ENCODE data around the gene OR56A5.

Gene OR56A5

DNA sequence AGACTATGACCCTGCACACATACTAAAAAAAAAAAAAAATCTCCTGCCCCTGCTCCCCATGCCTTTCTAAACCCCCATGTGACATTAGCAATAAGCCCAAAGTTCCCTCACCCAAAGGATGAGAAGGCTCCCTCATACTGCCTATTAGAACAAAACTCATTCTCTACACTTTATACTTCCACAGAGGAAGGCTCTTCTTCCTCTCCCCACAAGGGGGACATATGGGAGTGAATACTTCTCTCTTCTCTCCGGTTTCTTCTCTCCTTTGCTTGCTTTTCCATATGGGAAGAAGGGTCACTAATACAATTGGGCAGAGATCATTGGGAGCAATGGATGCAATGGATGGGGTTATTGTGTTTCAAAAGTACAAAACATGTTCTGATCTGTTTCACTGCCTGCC lies 15.1 kb upstream of the OR56A5 start:
- Histone ChIP-seq H3K27ac (ENCODE audit: extremely low read depth, low read depth, low read length) (no peak overlapping the region), H3K36me3 (ENCODE audit: control insufficient read depth in 2 of 2, insufficient read depth in 1 of 2, low read length in 2 of 2) (no peaks in the 10 kb centered on the region), H3K4me3 (ENCODE audit: low read depth, low read length) (no peak overlapping the region), H3K4me1 (ENCODE audit: control insufficient read depth, insufficient read depth, low read length) (no peaks in the 10 kb centered on the region), H3K9me3 (ENCODE audit: control insufficient read depth, insufficient read depth, low read depth, low read length) (no peaks in the 10 kb centered on the region)
- POLR2A ChIA-PET: no interaction called here
- TF ChIP-seq ZNF530 (tag by site-specific recombination; IDR thresholded peaks at IDR 0.05; ENCODE audit: low read depth) (no peak), GLI4 (tag by site-specific recombination; IDR thresholded peaks at IDR 0.05) (no peak), ZNF510 (tag by site-specific recombination; IDR thresholded peaks at IDR 0.05; ENCODE audit: insufficient replicate concordance) (no peak), KLF8 (tag by site-specific recombination; IDR thresholded peaks at IDR 0.05) (no peak), IKZF3 (tag by site-specific recombination; IDR thresholded peaks at IDR 0.05) (no peak)
- TF ChIP-seq, protein P1, sequence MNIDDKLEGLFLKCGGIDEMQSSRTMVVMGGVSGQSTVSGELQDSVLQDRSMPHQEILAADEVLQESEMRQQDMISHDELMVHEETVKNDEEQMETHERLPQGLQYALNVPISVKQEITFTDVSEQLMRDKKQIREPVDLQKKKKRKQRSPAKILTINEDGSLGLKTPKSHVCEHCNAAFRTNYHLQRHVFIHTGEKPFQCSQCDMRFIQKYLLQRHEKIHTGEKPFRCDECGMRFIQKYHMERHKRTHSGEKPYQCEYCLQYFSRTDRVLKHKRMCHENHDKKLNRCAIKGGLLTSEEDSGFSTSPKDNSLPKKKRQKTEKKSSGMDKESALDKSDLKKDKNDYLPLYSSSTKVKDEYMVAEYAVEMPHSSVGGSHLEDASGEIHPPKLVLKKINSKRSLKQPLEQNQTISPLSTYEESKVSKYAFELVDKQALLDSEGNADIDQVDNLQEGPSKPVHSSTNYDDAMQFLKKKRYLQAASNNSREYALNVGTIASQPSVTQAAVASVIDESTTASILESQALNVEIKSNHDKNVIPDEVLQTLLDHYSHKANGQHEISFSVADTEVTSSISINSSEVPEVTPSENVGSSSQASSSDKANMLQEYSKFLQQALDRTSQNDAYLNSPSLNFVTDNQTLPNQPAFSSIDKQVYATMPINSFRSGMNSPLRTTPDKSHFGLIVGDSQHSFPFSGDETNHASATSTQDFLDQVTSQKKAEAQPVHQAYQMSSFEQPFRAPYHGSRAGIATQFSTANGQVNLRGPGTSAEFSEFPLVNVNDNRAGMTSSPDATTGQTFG (tag by site-specific recombination; IDR thresholded peaks at IDR 0.05; ENCODE audit: borderline replicate concordance): no peak
- CTCF ChIA-PET: no interaction called here

DNA sequence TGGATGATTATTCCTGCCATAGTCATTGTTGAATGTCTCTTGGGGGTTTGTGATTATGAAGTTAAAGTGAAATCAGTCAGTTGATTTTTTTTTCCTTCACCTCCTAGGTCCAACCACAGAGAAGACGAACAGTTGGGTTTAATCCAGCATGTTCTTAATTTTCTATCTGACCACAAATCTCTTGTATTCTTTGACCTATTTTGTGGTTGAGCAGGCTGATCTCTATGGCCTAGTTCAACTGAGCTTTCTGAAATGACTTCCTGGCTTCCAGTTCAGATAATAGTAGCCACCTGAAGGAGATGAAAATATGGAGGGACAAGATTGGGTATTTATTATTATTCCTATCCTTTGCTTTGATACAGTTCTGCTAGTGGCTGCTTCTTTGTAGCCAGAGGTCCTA lies 5.2 kb upstream of the OR56A5 start:
- ChIA-PET POLR2A (no interaction called here), CTCF (no interaction called here)
- Histone ChIP-seq H3K36me3 (ENCODE audit: control insufficient read depth in 2 of 2, insufficient read depth in 1 of 2, low read length in 2 of 2) (no peaks in the 10 kb centered on the region), H3K4me3 (ENCODE audit: low read depth, low read length) (no peak overlapping the region), H3K4me1 (ENCODE audit: control insufficient read depth, insufficient read depth, low read length) (no peaks in the 10 kb centered on the region), H3K27ac (ENCODE audit: extremely low read depth, low read depth, low read length) (no peak overlapping the region), H3K9me3 (ENCODE audit: control insufficient read depth, insufficient read depth, low read depth, low read length) (no peaks in the 10 kb centered on the region)
- TF ChIP-seq ZNF341 (tag by site-specific recombination; IDR thresholded peaks at IDR 0.05; ENCODE audit: low read depth) (no peak), ZNF239 (tag by site-specific recombination; IDR thresholded peaks at IDR 0.05) (no peak), ZXDB (tag by site-specific recombination; IDR thresholded peaks at IDR 0.05) (no peak), GLIS2 (tag by site-specific recombination; IDR thresholded peaks at IDR 0.05) (no peak), ZNF366 (tag by site-specific recombination; conservative IDR thresholded peaks at IDR 0.05) (no peak), ZBTB48 (tag by site-specific recombination; IDR thresholded peaks at IDR 0.05) (no peak), HOXA7 (CRISPR knock-in tag; IDR thresholded peaks at IDR 0.05; ENCODE audit: borderline replicate concordance) (no peak), ZNF548 (tag by site-specific recombination; IDR thresholded peaks at IDR 0.05) (no peak), ZNF335 (tag by site-specific recombination; conservative IDR thresholded peaks at IDR 0.05) (no peak), SCRT2 (tag by site-specific recombination; IDR thresholded peaks at IDR 0.05) (no peak), SETDB1 (IDR thresholded peaks at IDR 0.05; ENCODE audit: insufficient read length, low read length) (no peak), ZNF2 (tag by site-specific recombination; IDR thresholded peaks at IDR 0.05) (no peak), GLI2 (tag by site-specific recombination; IDR thresholded peaks at IDR 0.05; ENCODE audit: borderline replicate concordance, low read depth) (no peak), KLF10 (tag by site-specific recombination; IDR thresholded peaks at IDR 0.05) (no peak)
- TF ChIP-seq, protein P2, sequence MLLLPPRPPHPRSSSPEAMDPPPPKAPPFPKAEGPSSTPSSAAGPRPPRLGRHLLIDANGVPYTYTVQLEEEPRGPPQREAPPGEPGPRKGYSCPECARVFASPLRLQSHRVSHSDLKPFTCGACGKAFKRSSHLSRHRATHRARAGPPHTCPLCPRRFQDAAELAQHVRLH (tag by site-specific recombination; IDR thresholded peaks at IDR 0.05): no peak
- TF ChIP-seq, protein P3, sequence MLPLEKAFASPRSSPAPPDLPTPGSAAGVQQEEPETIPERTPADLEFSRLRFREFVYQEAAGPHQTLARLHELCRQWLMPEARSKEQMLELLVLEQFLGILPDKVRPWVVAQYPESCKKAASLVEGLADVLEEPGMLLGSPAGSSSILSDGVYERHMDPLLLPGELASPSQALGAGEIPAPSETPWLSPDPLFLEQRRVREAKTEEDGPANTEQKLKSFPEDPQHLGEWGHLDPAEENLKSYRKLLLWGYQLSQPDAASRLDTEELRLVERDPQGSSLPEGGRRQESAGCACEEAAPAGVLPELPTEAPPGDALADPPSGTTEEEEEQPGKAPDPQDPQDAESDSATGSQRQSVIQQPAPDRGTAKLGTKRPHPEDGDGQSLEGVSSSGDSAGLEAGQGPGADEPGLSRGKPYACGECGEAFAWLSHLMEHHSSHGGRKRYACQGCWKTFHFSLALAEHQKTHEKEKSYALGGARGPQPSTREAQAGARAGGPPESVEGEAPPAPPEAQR (tag by site-specific recombination; IDR thresholded peaks at IDR 0.05): no peak
- TF ChIP-seq, protein P4, sequence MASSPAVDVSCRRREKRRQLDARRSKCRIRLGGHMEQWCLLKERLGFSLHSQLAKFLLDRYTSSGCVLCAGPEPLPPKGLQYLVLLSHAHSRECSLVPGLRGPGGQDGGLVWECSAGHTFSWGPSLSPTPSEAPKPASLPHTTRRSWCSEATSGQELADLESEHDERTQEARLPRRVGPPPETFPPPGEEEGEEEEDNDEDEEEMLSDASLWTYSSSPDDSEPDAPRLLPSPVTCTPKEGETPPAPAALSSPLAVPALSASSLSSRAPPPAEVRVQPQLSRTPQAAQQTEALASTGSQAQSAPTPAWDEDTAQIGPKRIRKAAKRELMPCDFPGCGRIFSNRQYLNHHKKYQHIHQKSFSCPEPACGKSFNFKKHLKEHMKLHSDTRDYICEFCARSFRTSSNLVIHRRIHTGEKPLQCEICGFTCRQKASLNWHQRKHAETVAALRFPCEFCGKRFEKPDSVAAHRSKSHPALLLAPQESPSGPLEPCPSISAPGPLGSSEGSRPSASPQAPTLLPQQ (tag by site-specific recombination; IDR thresholded peaks at IDR 0.05): no peak
- TF ChIP-seq, protein P5, sequence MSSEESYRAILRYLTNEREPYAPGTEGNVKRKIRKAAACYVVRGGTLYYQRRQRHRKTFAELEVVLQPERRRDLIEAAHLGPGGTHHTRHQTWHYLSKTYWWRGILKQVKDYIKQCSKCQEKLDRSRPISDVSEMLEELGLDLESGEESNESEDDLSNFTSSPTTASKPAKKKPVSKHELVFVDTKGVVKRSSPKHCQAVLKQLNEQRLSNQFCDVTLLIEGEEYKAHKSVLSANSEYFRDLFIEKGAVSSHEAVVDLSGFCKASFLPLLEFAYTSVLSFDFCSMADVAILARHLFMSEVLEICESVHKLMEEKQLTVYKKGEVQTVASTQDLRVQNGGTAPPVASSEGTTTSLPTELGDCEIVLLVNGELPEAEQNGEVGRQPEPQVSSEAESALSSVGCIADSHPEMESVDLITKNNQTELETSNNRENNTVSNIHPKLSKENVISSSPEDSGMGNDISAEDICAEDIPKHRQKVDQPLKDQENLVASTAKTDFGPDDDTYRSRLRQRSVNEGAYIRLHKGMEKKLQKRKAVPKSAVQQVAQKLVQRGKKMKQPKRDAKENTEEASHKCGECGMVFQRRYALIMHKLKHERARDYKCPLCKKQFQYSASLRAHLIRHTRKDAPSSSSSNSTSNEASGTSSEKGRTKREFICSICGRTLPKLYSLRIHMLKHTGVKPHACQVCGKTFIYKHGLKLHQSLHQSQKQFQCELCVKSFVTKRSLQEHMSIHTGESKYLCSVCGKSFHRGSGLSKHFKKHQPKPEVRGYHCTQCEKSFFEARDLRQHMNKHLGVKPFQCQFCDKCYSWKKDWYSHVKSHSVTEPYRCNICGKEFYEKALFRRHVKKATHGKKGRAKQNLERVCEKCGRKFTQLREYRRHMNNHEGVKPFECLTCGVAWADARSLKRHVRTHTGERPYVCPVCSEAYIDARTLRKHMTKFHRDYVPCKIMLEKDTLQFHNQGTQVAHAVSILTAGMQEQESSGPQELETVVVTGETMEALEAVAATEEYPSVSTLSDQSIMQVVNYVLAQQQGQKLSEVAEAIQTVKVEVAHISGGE (tag by site-specific recombination; conservative IDR thresholded peaks at IDR 0.05; ENCODE audit: low read depth): no peak

Data from HEK293 (cell line).